HFF-Myc (cell line): ENCODE results near the gene EYS.

Experiments used
- DNase-seq: peaks from one replicate; pipeline ENCODE4 v3.0.0-alpha.2; 2011; ENCODE audit warnings: low read depth; ENCODE audit errors: extremely low read depth
- H3K4me3 ChIP-seq: replicated peaks from 2 replicates; pipeline ENCODE4 v1.5.1; 2011; ENCODE audit warnings: low read depth, mild to moderate bottlenecking, control low read depth, low read length
- CTCF ChIP-seq: IDR thresholded peaks from 2 replicates; pipeline ENCODE4 v1.5.1; 2012; ENCODE audit warnings: mild to moderate bottlenecking, low read depth, low read length, control low read depth; ENCODE audit errors: missing control alignments

The EYS gene

DNA sequence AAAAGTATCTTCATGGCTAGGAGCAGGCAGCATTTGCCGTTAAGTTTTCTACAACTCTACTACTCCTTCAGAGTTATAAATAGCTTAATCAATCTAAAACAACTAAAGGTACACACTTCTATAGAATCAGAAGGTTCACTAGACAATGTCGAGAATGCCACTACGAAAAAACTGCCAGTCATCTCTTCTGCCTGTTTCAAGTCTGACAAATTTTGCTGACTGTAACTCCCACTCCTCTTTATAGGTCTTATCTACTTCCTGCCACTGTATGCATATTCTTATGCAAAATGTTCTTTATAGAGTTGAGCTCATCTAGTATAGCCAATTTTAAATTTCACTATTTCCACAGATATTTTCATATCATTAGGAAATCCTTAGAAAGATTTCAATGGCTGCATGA lies 160.1 kb downstream of the EYS start:
- H3K4me3 ChIP-seq: no peak overlapping the region
- DNase-seq: no peak
- no peak for TF ChIP-seq CTCF

GRCh38 chr6:65545920-65546319 lies 161.1 kb downstream of the EYS start:
- TF ChIP-seq CTCF: no peak
- no peak overlapping the region for H3K4me3 ChIP-seq
- no peak for DNase-seq

DNA sequence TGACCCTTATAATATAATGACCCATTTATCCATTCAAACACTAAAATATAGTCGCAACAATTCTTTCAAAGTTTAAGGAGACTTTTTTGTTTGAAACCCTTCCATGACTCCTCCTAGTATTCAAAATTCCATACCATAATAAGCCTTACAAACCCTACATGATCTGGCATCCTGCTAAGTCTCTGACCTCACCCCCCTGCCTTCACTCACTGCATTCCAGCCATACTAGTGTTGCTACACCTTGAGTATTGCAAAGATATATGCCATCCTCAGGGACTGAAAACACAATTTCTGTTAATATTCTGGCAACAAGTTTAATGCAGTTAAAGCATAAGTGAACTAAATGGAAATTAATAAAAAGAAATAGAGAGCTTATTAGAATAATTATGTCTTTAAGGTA lies 168.4 kb downstream of the EYS start:
- DNase-seq: no peak
- TF ChIP-seq CTCF: no peak

GRCh38 chr6:65537600-65537999 lies 169.4 kb downstream of the EYS start:
- TF ChIP-seq CTCF: no peak
- H3K4me3 ChIP-seq: no peak overlapping the region
- no peak for DNase-seq

More for the DNA sequence above, 168.4 kb downstream of the EYS start:
- H3K4me3 ChIP-seq: no peak overlapping the region

GRCh38 chr6:65531533-65531932 lies 175.5 kb downstream of the EYS start:
- TF ChIP-seq CTCF: no peak
- DNase-seq: no peak
- no peak overlapping the region for H3K4me3 ChIP-seq

- no peak overlapping the region for H3K4me3 ChIP-seq
- TF ChIP-seq CTCF: no peak
- no peak for DNase-seq
Measured at GRCh38 chr6:65524232-65524631, 182.8 kb downstream of the EYS start.

DNA sequence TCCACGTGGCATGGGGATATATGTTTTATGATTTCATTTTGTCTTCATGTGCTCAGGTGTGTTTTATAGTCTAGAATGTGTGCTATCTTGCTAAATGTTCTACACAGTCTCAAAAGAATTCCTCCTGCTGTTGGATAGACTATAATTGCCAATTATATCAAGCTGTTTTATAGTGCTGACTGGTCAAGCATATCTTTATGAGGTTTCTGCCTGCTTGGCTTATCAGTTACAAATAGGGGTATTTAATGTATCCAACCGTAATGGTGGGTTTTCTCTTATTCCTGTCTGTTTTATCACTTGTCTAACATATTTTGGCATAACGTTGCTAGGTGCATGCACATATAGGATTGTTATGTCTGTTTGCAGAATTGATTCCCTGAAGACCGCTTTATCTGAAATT lies 201.3 kb downstream of the EYS start:
- DNase-seq: no peak
- no peak overlapping the region for H3K4me3 ChIP-seq
- TF ChIP-seq CTCF: no peak
